Measurements from ENCODE around the gene TTC7B.

TTC7B gene

DNA sequence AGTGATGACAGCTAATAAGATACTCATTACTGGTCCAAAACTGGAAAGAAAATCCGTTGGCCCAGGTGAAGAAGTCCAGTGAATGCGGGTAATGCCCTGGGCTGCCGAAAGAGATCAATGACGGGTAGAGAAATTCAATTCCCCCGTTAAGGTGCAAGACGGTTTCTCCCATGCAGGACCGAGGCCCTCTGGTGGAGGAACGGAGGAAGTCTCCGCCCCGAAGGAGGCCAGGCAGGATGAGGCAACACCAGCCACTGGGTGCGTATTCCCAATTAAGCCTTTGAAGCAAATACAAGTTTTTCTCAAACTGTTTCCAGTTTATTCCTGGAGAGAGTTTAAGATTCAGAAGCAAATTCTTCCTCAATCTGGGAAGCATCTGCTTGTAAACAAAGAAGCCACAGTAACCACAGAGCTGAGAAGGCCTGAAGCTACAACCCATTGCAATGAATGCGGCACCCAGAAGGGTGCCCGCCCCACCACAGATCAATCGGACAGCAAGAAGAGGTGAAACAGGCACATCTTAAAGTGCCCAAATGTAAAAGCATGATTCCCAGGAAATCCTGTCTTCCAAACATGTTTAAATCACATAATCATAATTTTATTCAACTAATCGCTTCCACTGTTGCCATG is 118.5 kb downstream of the TTC7B start:
- peak; percentile 79 for DNase-seq

DNA sequence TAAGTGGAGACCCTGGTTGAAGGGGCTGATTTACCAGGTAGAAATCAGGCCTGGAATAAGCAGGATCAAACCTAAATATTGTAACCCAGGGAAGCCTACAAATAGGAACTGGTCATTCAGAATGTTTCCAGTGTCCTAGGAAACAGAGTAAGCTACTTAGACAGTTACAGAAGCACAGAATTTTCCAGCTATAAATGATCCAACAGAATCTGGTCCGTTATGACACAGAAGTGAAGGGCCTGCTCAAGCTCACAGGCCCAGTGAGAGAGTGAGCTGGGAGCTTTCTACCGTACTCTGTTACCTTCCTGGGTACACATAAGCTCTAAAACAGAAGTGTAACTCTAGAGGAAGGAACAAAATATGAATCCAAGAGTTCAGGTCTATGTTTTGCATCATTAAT is 119.1 kb downstream of the TTC7B start:
- no peak for DNase-seq

DNA sequence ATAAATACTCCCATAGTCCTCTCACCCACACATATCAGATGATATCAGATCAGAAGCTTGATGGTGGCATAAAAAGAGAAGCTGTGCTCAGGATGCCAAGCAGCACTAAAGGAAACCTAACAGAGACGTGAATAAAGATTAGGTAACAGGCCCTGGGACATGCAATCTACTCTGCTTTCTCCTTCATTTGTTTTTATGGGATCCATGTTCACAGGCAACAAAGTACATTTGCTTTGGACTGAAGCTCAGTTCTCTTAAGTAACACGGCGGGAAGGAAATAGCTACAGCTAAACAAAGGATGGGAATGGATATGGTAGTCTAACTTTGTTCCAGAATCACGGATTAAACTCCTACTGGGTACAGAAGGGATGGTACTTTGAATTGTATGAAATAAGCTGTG is 119.5 kb downstream of the TTC7B start:
- no peak for DNase-seq

DNA sequence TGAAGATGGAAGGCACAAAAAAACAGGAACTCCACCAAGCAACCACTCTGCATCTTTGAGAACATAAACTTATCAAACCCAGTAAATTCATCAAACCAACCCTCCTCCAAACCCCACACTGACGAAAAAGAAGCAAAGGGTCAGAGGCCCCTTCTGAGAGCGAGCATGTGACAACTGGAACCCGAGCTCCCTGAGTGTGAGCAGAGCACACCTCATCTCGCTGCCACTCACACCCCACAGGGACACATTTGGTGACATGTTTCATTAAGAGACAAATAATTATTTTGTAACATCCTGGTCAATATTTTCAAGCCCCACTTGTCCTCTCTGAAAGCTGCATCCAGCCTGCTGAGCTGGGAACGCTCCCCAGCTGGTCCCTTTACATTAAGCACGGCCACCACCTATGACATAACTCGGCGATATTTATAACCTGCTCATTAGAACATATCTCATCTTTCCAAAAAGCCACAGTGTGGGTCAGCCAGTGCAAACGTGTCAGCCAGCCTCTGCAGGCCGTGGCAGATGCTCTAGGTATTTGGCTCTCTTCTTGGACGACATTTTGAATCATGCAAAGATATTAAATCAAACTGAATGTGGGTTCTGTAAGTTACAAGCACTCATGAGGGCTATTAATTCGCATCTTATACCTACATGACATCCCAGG is 120.1 kb downstream of the TTC7B start:
- DNase-seq = no peak

DNA sequence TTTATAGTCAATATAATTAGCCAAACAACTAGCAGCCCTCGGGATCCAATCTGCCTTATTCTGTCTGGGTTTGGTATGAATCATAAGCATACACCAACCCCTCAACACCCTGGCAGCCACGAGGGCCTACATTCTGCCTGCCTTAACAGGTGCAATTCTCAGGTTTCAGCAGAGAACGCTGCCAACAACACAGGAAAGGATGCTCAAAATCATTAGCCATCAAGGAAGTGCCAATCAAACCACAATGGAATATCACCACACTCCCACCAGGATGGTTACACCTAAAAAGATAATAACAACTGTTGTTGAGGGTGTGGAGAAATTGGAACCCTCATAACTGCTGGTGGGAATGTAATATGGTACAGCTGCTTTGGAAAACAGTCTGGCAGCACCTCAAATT is 122.8 kb downstream of the TTC7B start:
- DNase-seq = no peak

DNA sequence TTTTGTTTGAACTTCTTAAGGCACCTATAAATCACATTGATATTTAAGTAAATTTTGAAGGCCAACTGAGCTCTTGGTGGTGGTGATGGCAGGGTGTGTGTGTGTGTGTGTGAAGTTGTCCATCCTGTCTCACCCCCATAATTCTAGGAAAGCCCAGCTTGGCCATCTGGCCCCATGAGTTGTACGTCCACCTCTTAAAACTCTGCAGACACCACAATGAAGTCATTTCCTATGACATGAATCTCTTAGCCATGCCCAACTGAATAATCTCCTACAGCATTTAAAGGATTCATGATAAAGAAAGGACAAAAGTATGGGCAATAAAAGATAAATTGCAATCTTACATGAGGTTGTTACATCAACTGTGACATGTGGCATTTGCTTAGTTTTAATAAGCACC is 123.4 kb downstream of the TTC7B start:
- DNase-seq = no peak

DNA sequence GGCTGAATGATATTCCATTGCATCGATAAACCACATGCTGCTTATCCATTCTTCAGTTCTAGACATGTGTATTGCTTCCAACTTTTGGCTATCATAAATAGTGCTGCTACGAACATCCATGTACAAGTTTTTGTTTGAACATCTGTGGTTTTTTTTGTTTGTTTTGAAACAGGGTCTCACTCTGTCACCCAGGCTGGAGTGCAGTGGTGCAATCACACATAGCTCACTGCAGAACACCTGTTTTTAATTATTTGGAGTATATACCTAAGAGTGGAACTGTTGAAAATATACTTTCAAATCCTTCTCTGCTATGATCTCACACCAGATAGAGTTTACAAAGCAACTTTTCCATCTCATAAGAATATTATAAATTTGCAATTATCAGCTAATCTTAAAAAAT is 124.2 kb downstream of the TTC7B start:
- DNase-seq = peak; percentile 34

DNA sequence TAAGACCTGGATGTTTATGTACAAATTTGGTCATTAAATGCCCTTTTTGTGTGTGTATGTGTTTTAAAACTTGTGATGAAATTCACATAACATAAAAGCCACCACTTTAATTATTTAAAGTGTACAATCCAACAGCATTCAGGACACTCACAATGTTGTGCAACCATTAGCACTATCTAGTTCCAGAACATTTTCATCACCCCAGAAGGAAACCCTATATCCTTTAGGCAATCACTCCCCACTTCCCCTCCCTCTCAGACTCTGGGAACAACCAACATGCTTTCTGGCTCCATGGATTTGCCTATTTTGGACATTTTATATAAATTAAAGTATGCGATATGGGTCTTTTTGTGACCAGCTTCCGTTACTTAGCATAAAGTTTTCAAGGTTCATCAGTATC is 124.6 kb downstream of the TTC7B start:
- DNase-seq = no peak

DNA sequence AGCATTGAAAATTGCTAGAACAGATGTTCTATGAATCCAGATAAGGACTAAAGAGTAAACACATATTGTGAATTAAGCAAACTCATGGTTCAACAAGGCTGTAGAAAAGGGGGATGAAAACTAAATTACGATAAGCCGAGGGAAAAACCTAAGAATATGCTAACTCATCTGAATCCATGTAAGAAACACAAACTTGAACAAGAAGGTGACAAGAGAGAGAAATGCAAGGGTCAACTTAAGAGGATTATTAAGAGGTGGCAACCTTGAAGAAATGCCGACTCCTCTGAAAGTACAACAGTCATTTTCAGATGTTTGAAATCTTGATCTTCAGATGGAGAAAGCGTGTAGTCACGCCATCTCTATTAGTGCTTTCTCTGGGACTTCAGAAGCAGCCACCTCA is 128.6 kb downstream of the TTC7B start:
- no peak for DNase-seq

DNA sequence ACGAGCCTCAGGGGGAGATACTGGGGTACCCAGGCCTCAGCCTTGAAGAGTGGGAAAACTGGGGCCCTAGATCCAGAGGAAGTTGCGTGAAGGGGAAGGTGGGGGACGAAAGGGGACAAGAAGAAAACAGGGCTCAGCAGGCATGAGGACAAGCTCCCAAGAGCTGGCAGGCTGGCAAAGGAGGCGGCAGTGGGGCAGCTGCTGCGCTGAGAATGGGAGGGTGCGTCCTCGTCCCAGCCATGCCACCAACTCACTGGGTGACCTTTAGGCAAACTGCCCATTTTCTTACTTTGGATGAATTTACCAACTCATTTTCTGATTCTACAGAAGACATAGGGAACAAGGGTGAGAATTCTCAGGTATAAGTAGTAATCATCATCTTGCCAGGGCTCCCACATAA is 133.6 kb downstream of the TTC7B start:
- no peak for DNase-seq

DNA sequence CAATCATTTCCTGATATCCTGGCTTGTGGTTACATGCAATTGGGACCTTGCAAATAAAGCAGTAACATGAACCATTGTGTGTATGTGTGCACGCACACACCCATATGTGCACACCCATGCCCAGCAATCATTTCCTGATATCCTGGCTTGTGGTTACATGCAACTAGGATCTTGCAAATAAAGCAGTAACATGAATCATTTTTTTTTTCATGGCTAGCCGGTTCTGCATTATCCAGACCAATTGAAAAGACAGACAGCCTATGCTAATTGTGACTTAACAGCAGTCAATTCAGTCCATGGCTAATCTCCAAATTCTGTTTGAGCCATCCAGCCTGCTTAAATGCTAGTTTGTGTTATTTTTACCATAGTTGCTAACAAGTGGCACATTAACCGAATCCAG is 134.3 kb downstream of the TTC7B start:
- DNase-seq = peak; percentile 18

DNA sequence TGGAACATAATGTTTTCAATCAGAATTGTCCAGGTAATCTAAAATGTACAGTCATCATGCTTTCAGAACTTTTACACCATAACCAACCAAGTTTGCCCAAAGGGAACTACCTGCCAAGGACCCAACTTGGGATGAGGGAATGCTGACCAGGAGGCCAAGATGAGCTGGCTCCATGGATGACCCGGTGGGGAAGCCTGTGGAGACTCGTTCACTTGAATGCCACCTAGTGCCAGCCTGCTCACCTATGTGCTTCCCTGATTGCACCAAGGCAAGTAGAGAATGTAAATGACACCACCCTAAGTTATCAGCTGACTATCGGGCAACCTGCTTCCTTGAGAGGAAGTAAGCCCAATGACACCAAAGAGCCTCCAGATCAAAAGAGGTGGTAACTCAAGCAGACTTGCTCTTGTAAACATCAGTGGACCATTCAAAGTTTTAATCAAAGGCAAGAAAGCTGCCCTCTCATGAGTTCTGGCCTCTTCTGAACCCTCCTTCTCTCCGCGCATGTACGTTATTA is 137.3 kb downstream of the TTC7B start:
- no peak for DNase-seq

DNA sequence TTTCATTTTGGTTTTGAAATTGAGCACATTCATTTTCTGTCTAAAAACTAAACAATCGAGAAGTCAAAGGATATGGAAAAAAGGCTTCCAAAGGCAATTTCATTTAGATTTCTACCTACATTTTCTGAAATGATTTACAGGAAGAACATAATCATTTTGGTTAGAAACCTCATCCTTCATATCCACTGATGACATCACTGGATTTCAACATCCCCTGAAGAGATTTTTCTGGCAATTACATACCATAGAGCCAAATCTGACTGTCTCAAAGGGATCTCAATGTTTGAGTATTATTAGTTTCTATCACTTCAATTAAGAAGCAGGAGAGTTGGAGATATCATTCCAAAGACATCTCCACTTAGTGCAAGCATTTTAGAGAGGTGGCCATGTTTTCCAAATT is 137.8 kb downstream of the TTC7B start:
- peak; percentile 61 for DNase-seq

DNA sequence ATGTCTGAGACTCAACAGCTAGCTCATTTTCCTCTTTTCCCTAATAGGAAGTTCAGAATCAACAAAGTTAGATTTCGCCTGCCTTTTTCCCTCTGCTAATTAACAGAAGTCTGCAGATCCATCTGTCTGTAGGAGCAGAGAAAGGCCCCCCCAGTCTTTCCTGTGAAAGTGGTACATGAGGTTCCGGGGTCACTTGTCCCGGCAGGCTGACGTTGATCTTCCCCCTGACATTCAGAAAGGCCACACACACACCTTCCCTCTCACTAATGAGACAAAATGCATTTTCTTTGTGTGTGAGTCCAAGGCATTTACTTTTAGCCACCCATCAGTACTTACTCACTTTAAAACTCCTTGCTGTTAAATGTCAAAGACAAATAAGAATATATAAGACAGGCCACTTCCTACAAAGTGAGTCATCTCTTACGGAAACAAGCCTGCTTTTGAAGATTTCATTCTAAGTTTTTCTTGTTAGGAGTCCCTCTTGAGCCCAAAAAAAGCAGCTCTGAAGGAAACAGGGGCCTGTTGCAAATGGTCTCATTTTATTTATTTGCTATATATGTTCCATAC is 138.7 kb downstream of the TTC7B start:
- peak; percentile 62 for DNase-seq

DNA sequence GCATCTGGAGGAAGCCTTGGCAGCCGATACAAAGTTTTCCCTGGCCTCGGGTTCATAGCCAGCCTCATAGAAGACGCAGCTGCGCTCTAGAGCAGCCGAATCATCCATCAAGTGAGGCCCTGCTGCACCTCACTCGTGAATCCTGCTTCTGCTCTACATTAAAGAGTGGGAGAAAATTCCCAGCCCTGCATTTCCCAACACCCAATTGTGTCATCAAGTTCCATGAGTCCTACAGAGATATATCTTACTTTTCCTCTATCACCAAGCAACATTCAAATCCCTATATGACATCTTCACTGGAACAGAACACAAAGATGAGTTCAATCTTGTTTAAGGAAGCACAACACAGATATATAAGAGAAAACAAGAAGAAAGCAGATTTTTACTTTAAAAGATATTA is 139.3 kb downstream of the TTC7B start:
- peak; percentile 58 for DNase-seq

DNA sequence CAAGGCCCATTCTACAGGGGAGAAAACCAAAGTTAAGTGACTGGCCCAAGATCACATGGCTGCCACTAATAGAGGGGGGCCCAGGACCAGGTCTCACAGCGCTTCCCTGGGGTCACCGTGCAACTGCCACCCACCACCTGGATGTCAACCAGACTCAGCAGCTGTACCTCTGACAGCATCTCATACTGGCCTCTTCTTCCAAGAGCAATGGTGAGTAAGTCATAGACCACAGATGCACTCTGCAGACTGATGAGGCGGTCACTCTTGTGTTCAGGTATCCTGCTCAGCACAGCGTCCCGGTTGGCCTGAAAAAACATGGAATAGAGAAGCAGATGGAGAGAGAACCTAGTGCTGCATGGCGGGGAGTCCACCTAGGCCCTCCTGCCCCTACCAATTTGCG is 139.9 kb downstream of the TTC7B start:
- no peak for DNase-seq

DNA sequence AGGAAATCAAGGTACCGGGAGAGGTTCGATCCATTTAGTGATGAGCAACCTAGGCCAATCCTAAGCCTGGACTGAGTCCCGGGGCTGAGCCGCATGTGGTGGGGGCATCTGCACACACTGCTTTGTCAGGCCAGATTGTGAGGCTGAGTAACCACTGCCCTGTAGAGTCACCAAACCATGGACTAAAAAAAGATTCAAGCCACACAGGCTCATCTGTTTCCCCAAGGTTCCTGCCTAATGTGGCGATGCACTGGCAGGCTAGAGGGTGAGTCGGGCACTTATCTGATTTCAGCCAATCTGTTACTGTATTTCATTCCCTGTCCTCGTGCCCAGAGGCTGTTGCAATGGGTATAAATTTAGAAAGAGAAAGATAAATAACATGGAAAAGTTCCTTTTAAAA is 140.8 kb downstream of the TTC7B start:
- DNase-seq = peak; percentile 38

DNA sequence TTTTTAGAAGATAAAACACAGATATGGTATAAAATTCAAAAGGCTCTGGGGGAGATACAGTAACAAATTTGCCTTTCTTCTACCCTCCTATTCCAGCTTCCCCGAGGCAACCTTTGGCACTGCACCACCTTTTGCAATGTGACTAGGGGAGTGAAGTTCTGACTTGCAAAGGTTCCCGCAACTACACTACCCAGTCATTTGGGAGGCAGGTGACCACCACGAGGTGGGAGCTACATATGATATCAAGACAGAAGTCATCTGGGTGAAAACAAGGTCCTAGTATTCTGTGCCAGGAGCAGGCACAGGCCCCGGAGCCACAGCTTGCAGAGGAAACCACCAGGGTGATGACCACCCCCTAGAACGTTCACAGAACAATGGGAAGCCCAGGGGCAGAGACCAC is 141.5 kb downstream of the TTC7B start:
- no peak for DNase-seq

DNA sequence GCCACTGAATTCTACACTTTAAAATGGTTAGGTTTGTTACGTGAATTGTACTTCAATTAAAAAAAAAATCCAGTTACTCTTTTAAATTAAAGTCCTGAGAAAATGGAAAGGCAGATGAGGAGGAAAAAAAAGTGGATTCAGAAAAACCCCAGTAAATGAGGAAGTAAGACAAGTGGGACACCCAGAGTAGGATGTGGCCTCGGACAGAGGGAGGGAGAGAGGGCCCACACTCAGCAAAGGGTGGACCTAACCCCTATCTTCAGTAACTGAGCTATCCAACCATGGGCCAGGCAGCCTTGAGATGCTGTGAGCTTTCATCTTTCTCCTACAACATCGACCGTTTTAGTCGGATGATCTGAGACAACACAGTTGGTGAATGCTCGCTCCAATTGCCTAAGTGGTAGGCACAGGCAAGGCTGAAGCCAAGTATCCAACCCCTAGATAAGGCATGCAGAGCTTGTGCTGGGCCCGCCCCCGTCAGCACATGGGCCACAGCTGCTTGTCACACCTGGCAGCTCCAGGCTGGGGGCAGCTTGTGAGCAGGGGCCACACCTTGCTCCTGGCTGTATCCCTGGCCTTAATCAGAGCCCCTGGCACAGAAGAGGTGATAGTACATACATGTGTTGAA is 142.1 kb downstream of the TTC7B start:
- no peak for DNase-seq

DNA sequence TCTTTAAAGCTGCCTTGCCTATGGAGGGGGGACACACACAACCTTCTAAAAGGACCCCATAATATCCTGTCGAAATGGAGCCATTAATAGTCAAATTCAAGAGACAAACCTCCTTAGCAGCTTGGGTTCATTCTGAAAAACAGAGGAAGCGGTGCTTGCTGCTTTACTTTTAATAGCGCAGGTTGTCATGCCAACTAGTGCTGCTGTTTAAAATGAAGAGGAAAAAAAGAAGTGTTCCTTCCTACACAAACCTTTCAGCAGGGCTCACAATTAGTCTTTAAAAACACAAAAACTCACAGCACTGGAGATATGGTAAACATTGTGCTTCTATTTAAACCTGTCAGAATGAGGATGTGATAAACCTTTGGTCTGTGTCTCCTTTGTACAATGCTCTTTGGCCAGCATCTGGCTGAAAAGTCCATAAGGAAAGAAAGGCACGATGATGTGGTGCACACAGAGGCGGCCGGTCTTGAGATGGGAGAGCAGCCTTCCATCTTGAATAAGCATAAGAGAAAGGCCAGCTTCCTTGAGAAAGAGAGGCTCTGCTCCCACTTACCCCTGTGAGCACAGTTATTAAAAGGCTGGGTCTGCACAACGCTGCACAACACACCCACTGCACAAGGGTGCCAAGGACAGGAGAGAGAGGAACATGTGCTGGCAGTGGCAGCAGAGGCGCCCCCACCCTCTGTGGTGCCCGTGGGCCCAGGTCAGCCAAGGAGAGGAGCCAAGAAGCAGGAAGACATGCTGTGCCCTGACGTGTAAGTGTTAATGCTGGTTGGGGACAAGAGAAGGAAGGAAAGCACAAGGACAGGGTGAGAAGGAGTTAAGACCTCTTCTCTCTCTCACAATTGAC is 144.6 kb downstream of the TTC7B start:
- no peak for DNase-seq

DNA sequence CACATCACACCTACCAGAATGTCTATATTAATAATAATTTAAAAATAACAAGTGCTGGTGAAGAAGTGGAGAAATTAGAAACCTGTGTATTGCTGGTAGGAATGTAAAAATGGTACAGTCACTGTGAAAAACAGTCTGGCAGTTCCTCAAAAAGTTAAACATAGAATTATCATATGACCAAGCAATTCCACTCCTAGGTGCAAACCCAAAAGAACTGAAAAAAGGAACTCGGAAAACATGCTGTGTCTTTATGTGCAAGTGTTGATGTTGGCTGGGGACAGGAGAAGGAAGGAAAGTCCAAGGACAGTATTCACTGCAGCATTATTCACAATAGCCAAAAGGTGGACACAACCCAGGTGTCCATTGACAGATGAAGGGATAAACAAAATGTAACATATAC is 146.5 kb downstream of the TTC7B start:
- DNase-seq = no peak

DNA sequence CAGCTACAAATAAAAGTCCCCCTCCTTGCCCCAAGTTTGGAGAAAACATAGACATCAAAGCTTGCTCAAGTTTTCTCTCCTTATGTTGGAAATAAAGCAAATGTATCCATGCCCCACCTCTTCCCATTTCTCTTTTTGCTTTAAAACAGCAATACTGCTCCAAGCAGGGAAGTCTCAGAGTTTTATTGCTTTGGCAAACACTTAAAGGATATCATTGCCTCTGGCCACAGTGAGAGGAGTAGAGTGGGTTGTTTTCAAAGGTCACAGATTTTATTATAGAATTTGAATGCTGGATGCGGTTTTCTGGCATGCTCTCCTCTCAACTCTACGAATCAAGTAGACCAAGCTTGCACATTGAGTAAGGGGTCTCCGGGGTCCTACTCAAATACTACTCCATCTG is 149.7 kb downstream of the TTC7B start:
- no peak for DNase-seq
